KMS-11 (cell line): Measurements from ENCODE around the gene ZBED1.
"Not testable (repeated sequence)": the region's sequence is repeated elsewhere in the genome, so short reads cannot be mapped to it uniquely, and the experiment has no call there.

Source experiments
- H2AFZ ChIP-seq: fragments of 200-600 bp; sonication (generic); 2 replicates; pipeline ENCODE4 v1.6.1; 2016; ENCODE audit warnings: antibody characterized with exemption, mixed run types, low read depth
- H3K27ac ChIP-seq: fragments of 200-600 bp; sonication (generic); 2 replicates; pipeline ENCODE4 v1.6.1; 2016; ENCODE audit warnings: mild to moderate bottlenecking, mixed run types
- H3K27me3 ChIP-seq: fragments of 200-600 bp; sonication (generic); 2 replicates; pipeline ENCODE4 v1.6.1; 2017; ENCODE audit warnings: mild to moderate bottlenecking, low read depth, mixed run types, moderate library complexity; ENCODE audit not compliant: insufficient read depth
- H3K36me3 ChIP-seq: fragments of 200-600 bp; sonication (generic); 2 replicates; pipeline ENCODE4 v1.6.1; 2017; ENCODE audit warnings: mild to moderate bottlenecking, mixed run types; ENCODE audit not compliant: insufficient read depth
- H3K4me1 ChIP-seq: fragments of 200-600 bp; sonication (generic); 2 replicates; pipeline ENCODE4 v1.6.1; 2016; ENCODE audit warnings: mild to moderate bottlenecking, low read depth, mixed run types; ENCODE audit not compliant: poor library complexity, severe bottlenecking
- H3K4me2 ChIP-seq: fragments of 200-600 bp; sonication (generic); 2 replicates; pipeline ENCODE4 v1.7.0; 2016; ENCODE audit warnings: mild to moderate bottlenecking, mixed run types
- H3K4me3 ChIP-seq: fragments of 200-600 bp; sonication (generic); IDR thresholded peaks from 2 replicates; pipeline ENCODE4 v1.6.1; 2017; ENCODE audit warnings: low read depth, low read length, mixed read lengths; ENCODE audit not compliant: insufficient read depth
- H3K79me2 ChIP-seq: fragments of 200-600 bp; sonication (generic); 2 replicates; pipeline ENCODE4 v1.6.1; 2016; ENCODE audit warnings: low read depth, mixed run types; ENCODE audit not compliant: insufficient read depth
- H3K9ac ChIP-seq: fragments of 200-600 bp; sonication (generic); 2 replicates; pipeline ENCODE4 v1.6.1; 2016; ENCODE audit warnings: mild to moderate bottlenecking, mixed run types
- H4K20me1 ChIP-seq: fragments of 200-600 bp; sonication (generic); 2 replicates; pipeline ENCODE4 v1.6.1; 2016; ENCODE audit warnings: mild to moderate bottlenecking, mixed run types; ENCODE audit not compliant: insufficient read depth
- CTCF ChIP-seq: fragments of 200-600 bp; sonication (generic); conservative IDR thresholded peaks from 2 replicates; pipeline ENCODE4 v1.6.1; 2017; ENCODE audit warnings: low read depth, mild to moderate bottlenecking, antibody characterized with exemption, low read length, moderate library complexity, mixed read lengths

The ZBED1 gene

GRCh38 chrX:2485789-2486345 is 14.9 kb downstream of the ZBED1 start:
- H3K27me3 ChIP-seq: no peaks in the 10 kb centered on the region
- H4K20me1 ChIP-seq: no peaks in the 10 kb centered on the region
- no peak overlapping the region for H3K9ac ChIP-seq
- H3K4me2 ChIP-seq: no peak overlapping the region
- no peaks in the 10 kb centered on the region for H3K79me2 ChIP-seq
- no peak for TF ChIP-seq CTCF
- H3K27ac ChIP-seq: no peak overlapping the region
- H3K4me1 ChIP-seq: no peaks in the 10 kb centered on the region
- H3K36me3 ChIP-seq: no peaks in the 10 kb centered on the region
- H3K4me3 ChIP-seq: no peak overlapping the region
- no peak overlapping the region for H2AFZ ChIP-seq

GRCh38 chrX:2484721-2485648 is 15.8 kb downstream of the ZBED1 start:
- Histone ChIP-seq H3K27ac (no peak overlapping the region), H3K4me2 (no peak overlapping the region), H2AFZ (no peak overlapping the region), H3K4me3 (no peak overlapping the region), H3K36me3 (no peaks in the 10 kb centered on the region), H4K20me1 (no peaks in the 10 kb centered on the region), H3K79me2 (no peaks in the 10 kb centered on the region), H3K9ac (no peak overlapping the region), H3K27me3 (no peaks in the 10 kb centered on the region), H3K4me1 (no peaks in the 10 kb centered on the region)
- TF ChIP-seq CTCF: no peak

- no peaks in the 10 kb centered on the region for H3K4me1 ChIP-seq
- H3K9ac ChIP-seq: no peak overlapping the region
- no peak overlapping the region for H2AFZ ChIP-seq
- no peak overlapping the region for H3K4me3 ChIP-seq
- no peak for TF ChIP-seq CTCF
- H3K4me2 ChIP-seq: no peak overlapping the region
- H3K27ac ChIP-seq: no peak overlapping the region
- no peaks in the 10 kb centered on the region for H3K36me3 ChIP-seq
- H3K27me3 ChIP-seq: no peaks in the 10 kb centered on the region
- H3K79me2 ChIP-seq: no peaks in the 10 kb centered on the region
- H4K20me1 ChIP-seq: no peaks in the 10 kb centered on the region
These were observed 16.5 kb downstream of the ZBED1 start for GRCh38 chrX:2484256-2484655.

GRCh38 chrX:2483398-2484060 is 17.2 kb downstream of the ZBED1 start:
- Histone ChIP-seq H4K20me1 (no peaks in the 10 kb centered on the region), H3K36me3 (no peaks in the 10 kb centered on the region), H3K4me1 (no peaks in the 10 kb centered on the region), H3K27ac (no peak overlapping the region), H3K79me2 (no peaks in the 10 kb centered on the region), H3K4me2 (no peak overlapping the region), H3K27me3 (no peaks in the 10 kb centered on the region), H3K4me3 (no peak overlapping the region), H2AFZ (no peak overlapping the region), H3K9ac (no peak overlapping the region)
- no peak for TF ChIP-seq CTCF

GRCh38 chrX:2481597-2481996 is 19.2 kb downstream of the ZBED1 start:
- H2AFZ ChIP-seq, H3K4me2 ChIP-seq, H3K36me3 ChIP-seq, H3K4me3 ChIP-seq, H3K27me3 ChIP-seq, H3K9ac ChIP-seq, H3K4me1 ChIP-seq, H3K27ac ChIP-seq, H3K79me2 ChIP-seq, H4K20me1 ChIP-seq: not testable (repeated sequence)

GRCh38 chrX:2479982-2480381 is 20.8 kb downstream of the ZBED1 start:
- not testable (repeated sequence) for H3K36me3 ChIP-seq, H3K79me2 ChIP-seq, H3K27me3 ChIP-seq, H3K4me3 ChIP-seq, H3K9ac ChIP-seq, H3K4me2 ChIP-seq, H2AFZ ChIP-seq, H3K4me1 ChIP-seq, H4K20me1 ChIP-seq, H3K27ac ChIP-seq
